Left lobe of liver (tissue), 2 donors: Measurements from ENCODE around the gene IL1RL1. TPM values are rescaled to one million over a fixed set of nuclear protein-coding genes. Genes with fewer than 3 reads are reported as not detected.
A peak's percentile ranks its signal among the peaks of the same experiment; 100 is the strongest.

Source experiments
- ATAC-seq: fragments of 200-7000 bp; cut with Tn5 transposase; one replicate; pipeline ENCODE4 v1.9.1; 2020; ENCODE audit warnings: mild to moderate bottlenecking, moderate library complexity
- DNase-seq: peaks from one replicate; pipeline ENCODE4 v3.0.0-alpha.2; 2020; ENCODE audit warnings: low spot score
- total RNA-seq: library from RNA; stranded (reverse); gene quantifications from one replicate; pipeline ENCODE4 v1.2.1, GENCODE V29; 2021
- donor health status: DM: no; HTN: no; CAD: no; lungs with moderate emphysema.
- donor health status: DM: no; HTN: yes; CAD: no.

IL1RL1 gene
- total RNA-seq, 1 donor from 2014 or later = 2.6 TPM

- DNase-seq (no peak), ATAC-seq (no peak)
Measured at GRCh38 chr2:102334486-102334885, 23.1 kb downstream of the IL1RL1 start.

GRCh38 chr2:102335871-102336366 is 24.6 kb downstream of the IL1RL1 start:
- ATAC-seq = peak; percentile 58

GRCh38 chr2:102336502-102336945 is 25.2 kb downstream of the IL1RL1 start:
- DNase-seq = no peak
- ATAC-seq = no peak

More at GRCh38 chr2:102335871-102336366, 24.6 kb downstream of the IL1RL1 start:
- DNase-seq = no peak

- ATAC-seq (no peak), DNase-seq (no peak)
Measured at GRCh38 chr2:102337012-102337411, 25.6 kb downstream of the IL1RL1 start.

- ATAC-seq (no peak), DNase-seq (no peak)
Measured at GRCh38 chr2:102337481-102338386, 26.4 kb downstream of the IL1RL1 start.

- DNase-seq (no peak), ATAC-seq (no peak)
Measured at GRCh38 chr2:102340778-102341177, 29.4 kb downstream of the IL1RL1 start.

GRCh38 chr2:102342888-102343287 is 31.5 kb downstream of the IL1RL1 start:
- no peak for ATAC-seq
- DNase-seq = no peak

GRCh38 chr2:102344397-102344796 is 33.0 kb downstream of the IL1RL1 start:
- DNase-seq = no peak
- no peak for ATAC-seq

- DNase-seq (no peak), ATAC-seq (no peak)
Measured at GRCh38 chr2:102345329-102345920, 34.1 kb downstream of the IL1RL1 start.

GRCh38 chr2:102346381-102347130 is 35.2 kb downstream of the IL1RL1 start:
- ATAC-seq = no peak
- DNase-seq = no peak

GRCh38 chr2:102350137-102350793 is 38.9 kb downstream of the IL1RL1 start:
- no peak for ATAC-seq
- no peak for DNase-seq

GRCh38 chr2:102355526-102356380 is 44.4 kb downstream of the IL1RL1 start, which contains the start of gene IL18R1:
Gene IL18R1, plus strand, starts transcription at chr2:102355796. Its CDS starts 6,865 bp downstream, at chr2:102362661.
- ATAC-seq (peak; percentile 99), DNase-seq (peak; percentile 91)

GRCh38 chr2:102356381-102356712 is 45.0 kb downstream of the IL1RL1 start:
- no peak for DNase-seq
- ATAC-seq = no peak

- no peak for ATAC-seq
- no peak for DNase-seq
Measured at GRCh38 chr2:102356741-102357140, 45.4 kb downstream of the IL1RL1 start.

GRCh38 chr2:102357937-102358336 is 46.6 kb downstream of the IL1RL1 start:
- DNase-seq (no peak), ATAC-seq (no peak)

GRCh38 chr2:102358496-102358895 is 47.1 kb downstream of the IL1RL1 start:
- no peak for DNase-seq
- no peak for ATAC-seq

GRCh38 chr2:102359527-102359926 is 48.2 kb downstream of the IL1RL1 start:
- ATAC-seq = no peak
- DNase-seq = no peak

GRCh38 chr2:102361632-102362241 is 50.4 kb downstream of the IL1RL1 start:
- DNase-seq = no peak
- no peak for ATAC-seq

- ATAC-seq = no peak
Measured at GRCh38 chr2:102365763-102366162, 54.4 kb downstream of the IL1RL1 start.

More at GRCh38 chr2:102365763-102366162, 54.4 kb downstream of the IL1RL1 start:
- no peak for DNase-seq
